GM10248 (cell line): ENCODE data around the gene ISG15.
A peak's percentile ranks its signal among the peaks of the same experiment; 100 is the strongest.

Experiments used
- CTCF ChIA-PET: fragments of 300-600 bp; sonication (Branson Sonifier 250); formaldehyde crosslinking; extraction: SDS; loops from one replicate; lab custom pipeline; 2021; ENCODE audit warnings: antibody characterized with exemption; lab: Yijun Ruan, JAX
- POLR2A ChIA-PET: fragments of 350-650 bp; sonication (Branson Sonifier 250); formaldehyde crosslinking; extraction: SDS; loops from one replicate; lab custom pipeline; 2020; ENCODE audit warnings: antibody characterized with exemption; lab: Yijun Ruan, JAX
- DNase-seq: peaks from one replicate; pipeline ENCODE4 v3.0.0; 2012; ENCODE audit errors: extremely low spot score
- CTCF ChIP-seq: IDR thresholded peaks from 2 replicates; pipeline ENCODE4 v1.5.1; 2012; ENCODE audit warnings: mild to moderate bottlenecking, low read depth; ENCODE audit errors: extremely low read depth, missing control alignments, control extremely low read depth

The ISG15 gene

GRCh38 chr1:1013105-1013921 lies at the start of gene ISG15:
Gene ISG15, plus strand, starts transcription at chr1:1013497. Its CDS starts 77 bp downstream, at chr1:1013574.
- TF ChIP-seq CTCF: no peak
- peak; percentile 83 for DNase-seq
- ChIA-PET CTCF (interaction anchor here (0.9 to 3.1 kb wide), 12 partner anchors 9 to 279 kb away, joined by 3 to 22 read pairs (median 4); partner anchors contain the start of gene PERM1), POLR2A (interaction anchor here (0.5 to 1.5 kb wide), 2 partner anchors 11 to 49 kb away, joined by 3 read pairs; no protein-coding TSS in a partner anchor)

DNA sequence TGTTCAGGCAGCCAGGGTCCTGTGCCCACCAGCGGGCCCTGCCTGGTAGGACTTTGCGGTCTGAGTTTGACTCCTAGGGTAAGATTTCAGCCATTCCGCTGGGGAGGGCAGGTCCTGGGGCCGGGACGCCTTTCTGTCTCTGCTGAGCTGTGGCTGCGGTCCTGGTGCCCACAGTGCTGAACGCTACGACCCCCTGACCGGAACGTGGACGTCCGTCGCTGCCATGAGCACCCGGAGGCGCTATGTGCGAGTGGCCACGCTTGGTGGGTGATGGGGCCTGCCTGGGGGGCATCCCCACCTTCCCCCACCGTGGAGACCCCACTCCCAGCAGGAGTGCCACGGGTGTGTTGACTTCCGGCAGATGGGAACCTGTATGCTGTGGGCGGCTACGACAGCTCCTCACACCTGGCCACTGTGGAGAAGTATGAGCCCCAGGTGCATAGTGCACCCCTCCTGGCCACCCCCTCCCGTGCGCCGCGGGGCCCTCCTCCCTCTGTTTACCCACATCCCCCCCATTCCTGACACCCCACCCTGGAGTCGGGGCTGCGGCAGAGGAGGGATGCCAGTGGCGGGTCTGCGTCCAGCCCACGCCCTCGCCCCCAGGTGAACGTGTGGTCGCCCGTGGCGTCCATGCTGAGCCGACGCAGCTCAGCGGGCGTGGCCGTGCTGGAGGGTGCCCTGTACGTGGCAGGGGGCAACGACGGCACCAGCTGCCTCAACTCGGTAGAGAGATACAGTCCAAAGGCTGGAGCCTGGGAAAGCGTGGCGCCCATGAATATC lies 49.4 kb upstream of the ISG15 start:
- no peak for DNase-seq
- CTCF ChIA-PET: no interaction called here
- POLR2A ChIA-PET: interaction anchor here (1.1 kb wide), 1 partner anchor 12 kb away, joined by 3 read pairs; no protein-coding TSS in a partner anchor
- TF ChIP-seq CTCF: no peak

- ChIA-PET CTCF (no interaction called here), POLR2A (no interaction called here)
- no peak for TF ChIP-seq CTCF
- no peak for DNase-seq
Measured at GRCh38 chr1:964691-965525, 48.4 kb upstream of the ISG15 start.

GRCh38 chr1:965526-966134 lies 47.7 kb upstream of the ISG15 start:
- ChIA-PET POLR2A (no interaction called here), CTCF (no interaction called here)
- no peak for TF ChIP-seq CTCF
- no peak for DNase-seq

DNA sequence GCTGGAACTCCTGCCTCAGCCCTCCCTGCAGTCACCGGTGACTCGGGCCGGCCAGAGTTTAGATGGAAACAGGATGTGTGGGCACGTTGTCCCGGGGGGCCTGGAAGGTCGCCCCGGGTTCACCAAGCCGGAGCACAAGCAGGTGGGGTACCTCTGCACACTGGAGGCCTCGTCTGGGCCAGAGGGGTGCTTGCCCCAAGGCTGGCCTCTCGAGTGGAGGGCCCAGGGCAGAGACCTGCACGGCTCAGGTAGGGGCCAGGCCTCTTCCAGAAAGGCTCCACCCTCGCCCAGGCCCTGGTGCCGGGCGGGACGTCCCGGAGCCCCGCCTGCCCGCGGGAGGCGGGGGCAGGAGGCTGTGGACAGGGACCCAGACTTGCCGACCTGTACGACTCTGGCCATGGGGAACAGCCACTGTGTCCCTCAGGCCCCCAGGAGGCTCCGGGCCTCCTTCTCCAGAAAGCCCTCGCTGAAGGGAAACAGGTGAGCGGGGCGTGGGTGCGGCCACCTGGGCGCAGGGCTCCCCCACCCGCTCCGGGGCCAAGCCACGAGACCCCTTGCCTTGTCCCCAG lies 47.1 kb upstream of the ISG15 start, which contains the start of gene PLEKHN1:
Gene PLEKHN1, plus strand, starts transcription at position 348 of the 569 bp plus-strand sequence. Its CDS starts 50 bp downstream, at position 398.
- ChIA-PET POLR2A (no interaction called here), CTCF (interaction anchor here (0.8 to 1.6 kb wide), 6 partner anchors 10 to 61 kb away, joined by 3 to 7 read pairs (median 4); no protein-coding TSS in a partner anchor)
- no peak for TF ChIP-seq CTCF
- DNase-seq: peak; percentile 73
